ENCODE measurements around the gene HUNK. TPM values are rescaled to one million over a fixed set of nuclear protein-coding genes. Genes with fewer than 3 reads are reported as not detected.

HUNK gene
- total RNA-seq, 1 donor from 2014 or later: 29.1 TPM

GRCh38 chr21:31928656-31929055, 55.8 kb downstream of the HUNK start:
- DNase-seq (ENCODE audit: low read depth, low spot score): no peak
- TF ChIP-seq CTCF (conservative IDR thresholded peaks at IDR 0.05): no peak
- Mint-ChIP-seq H3K4me1 (peaks cover 57% of the 10 kb centered on the region), H3K36me3 (ENCODE audit: low read depth) (peaks cover 18% of the 10 kb centered on the region), H3K27ac (ENCODE audit: unreplicated experiment) (peak overlapping the region; percentile 97), H3K27me3 (ENCODE audit: low read depth) (no peaks in the 10 kb centered on the region), H3K9me3 (peaks cover 4% of the 10 kb centered on the region), H3K4me3 (no peak overlapping the region)

GRCh38 chr21:31929548-31929947, 56.7 kb downstream of the HUNK start:
- peak; percentile 39 for DNase-seq (ENCODE audit: low read depth, low spot score)
- Mint-ChIP-seq H3K36me3 (ENCODE audit: low read depth) (peaks cover 20% of the 10 kb centered on the region), H3K4me3 (peak overlapping the region; percentile 61), H3K4me1 (peaks cover 61% of the 10 kb centered on the region), H3K27me3 (ENCODE audit: low read depth) (no peaks in the 10 kb centered on the region), H3K27ac (ENCODE audit: unreplicated experiment) (peak overlapping the region; percentile 81), H3K9me3 (peaks cover 4% of the 10 kb centered on the region)
- TF ChIP-seq CTCF (conservative IDR thresholded peaks at IDR 0.05): no peak

- Mint-ChIP-seq H3K36me3 (ENCODE audit: low read depth) (peaks cover 24% of the 10 kb centered on the region), H3K4me3 (peak overlapping the region; percentile 61), H3K27ac (ENCODE audit: unreplicated experiment) (peak overlapping the region; percentile 81), H3K27me3 (ENCODE audit: low read depth) (no peaks in the 10 kb centered on the region), H3K4me1 (peaks cover 66% of the 10 kb centered on the region), H3K9me3 (peaks cover 4% of the 10 kb centered on the region)
- DNase-seq (ENCODE audit: low read depth, low spot score): no peak
- TF ChIP-seq CTCF (conservative IDR thresholded peaks at IDR 0.05): no peak
Observed at GRCh38 chr21:31930001-31930400, 57.2 kb downstream of the HUNK start.

GRCh38 chr21:31931644-31932469, 59.0 kb downstream of the HUNK start:
- no peaks in the 10 kb centered on the region for H3K27me3 Mint-ChIP-seq (ENCODE audit: low read depth)
- no peak for TF ChIP-seq CTCF (conservative IDR thresholded peaks at IDR 0.05)
- peaks cover 82% of the 10 kb centered on the region for H3K4me1 Mint-ChIP-seq
- peak overlapping the region; percentile 78 for H3K27ac Mint-ChIP-seq (ENCODE audit: unreplicated experiment)
- no peak overlapping the region for H3K4me3 Mint-ChIP-seq
- DNase-seq (ENCODE audit: low read depth, low spot score): no peak
- H3K9me3 Mint-ChIP-seq: no peaks in the 10 kb centered on the region
- H3K36me3 Mint-ChIP-seq (ENCODE audit: low read depth): peaks cover 16% of the 10 kb centered on the region

GRCh38 chr21:31932470-31932764, 59.6 kb downstream of the HUNK start:
- no peak overlapping the region for H3K4me3 Mint-ChIP-seq
- DNase-seq (ENCODE audit: low read depth, low spot score): no peak
- no peaks in the 10 kb centered on the region for H3K27me3 Mint-ChIP-seq (ENCODE audit: low read depth)
- H3K27ac Mint-ChIP-seq (ENCODE audit: unreplicated experiment): peak overlapping the region; percentile 76
- no peak for TF ChIP-seq CTCF (conservative IDR thresholded peaks at IDR 0.05)
- no peaks in the 10 kb centered on the region for H3K9me3 Mint-ChIP-seq
- H3K4me1 Mint-ChIP-seq: peaks cover 85% of the 10 kb centered on the region
- peaks cover 16% of the 10 kb centered on the region for H3K36me3 Mint-ChIP-seq (ENCODE audit: low read depth)
